Measurements from ENCODE around the gene ELN. TPM values are rescaled to one million over a fixed set of nuclear protein-coding genes. Genes with fewer than 3 reads are reported as not detected.

The ELN gene
- total RNA-seq, 4 donors from 2014 or later: 5.3 to 14.8 (median 6.9) TPM

DNA sequence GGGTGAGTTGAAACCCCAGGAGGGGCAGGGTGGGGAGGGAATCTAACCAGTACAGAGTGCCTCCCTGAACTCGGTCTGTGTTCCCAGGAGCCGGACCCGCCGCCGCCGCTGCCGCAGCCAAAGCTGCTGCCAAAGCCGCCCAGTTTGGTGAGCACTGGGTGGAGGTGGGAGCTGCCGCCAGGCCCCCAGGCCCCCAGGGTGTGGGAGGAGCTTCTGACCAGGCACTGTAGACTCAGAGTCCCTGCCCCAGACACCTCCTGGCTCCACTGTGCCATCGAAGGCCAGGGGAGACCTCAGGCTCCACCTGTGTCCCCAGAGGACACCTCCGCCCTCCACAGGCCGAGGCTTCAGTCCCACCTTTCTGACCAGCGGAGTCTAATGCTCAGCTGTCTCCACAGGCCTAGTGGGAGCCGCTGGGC is 35.3 kb downstream of the ELN start:
- H3K27me3 ChIP-seq: no peaks in the 10 kb centered on the region
- no peak for TF ChIP-seq POLR2A (IDR thresholded peaks at IDR 0.05)
- TF ChIP-seq, protein P1, sequence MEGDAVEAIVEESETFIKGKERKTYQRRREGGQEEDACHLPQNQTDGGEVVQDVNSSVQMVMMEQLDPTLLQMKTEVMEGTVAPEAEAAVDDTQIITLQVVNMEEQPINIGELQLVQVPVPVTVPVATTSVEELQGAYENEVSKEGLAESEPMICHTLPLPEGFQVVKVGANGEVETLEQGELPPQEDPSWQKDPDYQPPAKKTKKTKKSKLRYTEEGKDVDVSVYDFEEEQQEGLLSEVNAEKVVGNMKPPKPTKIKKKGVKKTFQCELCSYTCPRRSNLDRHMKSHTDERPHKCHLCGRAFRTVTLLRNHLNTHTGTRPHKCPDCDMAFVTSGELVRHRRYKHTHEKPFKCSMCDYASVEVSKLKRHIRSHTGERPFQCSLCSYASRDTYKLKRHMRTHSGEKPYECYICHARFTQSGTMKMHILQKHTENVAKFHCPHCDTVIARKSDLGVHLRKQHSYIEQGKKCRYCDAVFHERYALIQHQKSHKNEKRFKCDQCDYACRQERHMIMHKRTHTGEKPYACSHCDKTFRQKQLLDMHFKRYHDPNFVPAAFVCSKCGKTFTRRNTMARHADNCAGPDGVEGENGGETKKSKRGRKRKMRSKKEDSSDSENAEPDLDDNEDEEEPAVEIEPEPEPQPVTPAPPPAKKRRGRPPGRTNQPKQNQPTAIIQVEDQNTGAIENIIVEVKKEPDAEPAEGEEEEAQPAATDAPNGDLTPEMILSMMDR (IDR thresholded peaks at IDR 0.05 in 4 of 5, conservative IDR thresholded peaks at IDR 0.05 in 1 of 5): no peak
- no peaks in the 10 kb centered on the region for H3K9me3 ChIP-seq
- in situ Hi-C loops (cut with MboI; ENCODE audit: low sequenced_read_pairs in 4 of 4): loop anchor here in 2 of 4 donors (10.0 to 25.0 kb wide), 2 partner anchors 324 to 342 kb away; no protein-coding TSS in a partner anchor
- no peak overlapping the region for H3K4me3 ChIP-seq
- H3K27ac ChIP-seq: no peak overlapping the region
- no peak for DNase-seq
- intact Hi-C loops (cut with DNase I; ENCODE audit: low total_unique reads): no loop called here
- H3K36me3 ChIP-seq: no peaks in the 10 kb centered on the region
- ATAC-seq: no peak
- H3K4me1 ChIP-seq: peaks cover 3 to 18% of the 10 kb centered on the region in 2 donors

DNA sequence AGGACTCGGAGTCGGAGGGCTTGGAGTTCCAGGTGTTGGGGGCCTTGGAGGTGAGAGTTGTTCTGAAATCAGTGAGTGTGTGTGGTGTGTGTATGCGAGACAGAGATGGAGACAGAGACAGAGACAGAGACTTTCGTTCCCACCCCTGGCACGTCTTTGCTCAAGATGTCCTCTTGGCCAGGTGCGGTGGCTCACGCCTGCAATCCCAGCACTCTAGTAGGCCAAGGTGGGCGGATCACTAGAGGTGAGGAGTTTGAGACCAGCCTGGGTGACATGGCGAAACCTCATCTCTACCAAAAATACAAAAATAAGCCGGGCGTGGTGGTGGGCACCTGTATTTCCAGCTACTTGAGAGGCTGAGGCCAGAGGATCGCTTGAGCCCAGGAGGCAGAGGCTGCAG is 35.7 kb downstream of the ELN start:
- H3K4me3 ChIP-seq: no peak overlapping the region
- peaks cover 3 to 18% of the 10 kb centered on the region in 2 donors for H3K4me1 ChIP-seq
- ATAC-seq: no peak
- no peaks in the 10 kb centered on the region for H3K9me3 ChIP-seq
- H3K36me3 ChIP-seq: no peaks in the 10 kb centered on the region
- in situ Hi-C loops (cut with MboI; ENCODE audit: low sequenced_read_pairs in 4 of 4) (loop anchor here in 2 of 4 donors (10.0 to 25.0 kb wide), 2 partner anchors 324 to 341 kb away; no protein-coding TSS in a partner anchor), intact Hi-C loops (cut with DNase I; ENCODE audit: low total_unique reads) (no loop called here)
- no peaks in the 10 kb centered on the region for H3K27me3 ChIP-seq
- no peak overlapping the region for H3K27ac ChIP-seq
- no peak for DNase-seq
- TF ChIP-seq, protein P1 (IDR thresholded peaks at IDR 0.05 in 4 of 5, conservative IDR thresholded peaks at IDR 0.05 in 1 of 5): no peak
- TF ChIP-seq POLR2A (IDR thresholded peaks at IDR 0.05): no peak

DNA sequence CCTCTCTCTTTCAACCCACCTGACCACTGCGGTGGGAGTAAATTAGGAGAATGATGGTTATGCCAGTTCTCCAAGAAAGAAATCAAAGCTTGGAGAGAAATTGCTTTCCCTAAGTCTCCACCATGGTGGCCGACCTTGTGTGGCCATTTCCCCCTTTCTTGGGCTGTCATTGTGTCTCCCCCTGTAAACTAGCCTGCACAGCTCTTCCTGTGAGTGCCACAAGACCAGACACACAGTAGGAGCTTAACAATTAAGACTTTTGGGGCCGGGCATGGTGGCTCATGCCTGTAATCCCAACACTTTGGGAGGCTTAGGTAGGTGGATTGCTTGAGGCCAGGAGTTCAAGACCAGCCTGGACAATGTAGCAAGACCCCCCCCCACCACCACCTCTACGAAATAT is 36.7 kb downstream of the ELN start:
- intact Hi-C loops (cut with DNase I; ENCODE audit: low total_unique reads): loop anchor here (5.0 kb wide), 2 partner anchors 118 to 143 kb away; no protein-coding TSS in a partner anchor
- no peak for TF ChIP-seq POLR2A (IDR thresholded peaks at IDR 0.05)
- TF ChIP-seq, protein P1 (IDR thresholded peaks at IDR 0.05 in 4 of 5, conservative IDR thresholded peaks at IDR 0.05 in 1 of 5): no peak
- H3K4me1 ChIP-seq: peaks cover 3 to 16% of the 10 kb centered on the region in 2 donors
- H3K9me3 ChIP-seq: no peaks in the 10 kb centered on the region
- ATAC-seq: no peak
- H3K36me3 ChIP-seq: no peaks in the 10 kb centered on the region
- no peak for DNase-seq
- H3K27me3 ChIP-seq: no peaks in the 10 kb centered on the region
- in situ Hi-C loops (cut with MboI; ENCODE audit: low sequenced_read_pairs in 4 of 4): loop anchor here (5.0 to 25.0 kb wide), 3 partner anchors 323 to 340 kb away; no protein-coding TSS in a partner anchor
- no peak overlapping the region for H3K4me3 ChIP-seq
- no peak overlapping the region for H3K27ac ChIP-seq

DNA sequence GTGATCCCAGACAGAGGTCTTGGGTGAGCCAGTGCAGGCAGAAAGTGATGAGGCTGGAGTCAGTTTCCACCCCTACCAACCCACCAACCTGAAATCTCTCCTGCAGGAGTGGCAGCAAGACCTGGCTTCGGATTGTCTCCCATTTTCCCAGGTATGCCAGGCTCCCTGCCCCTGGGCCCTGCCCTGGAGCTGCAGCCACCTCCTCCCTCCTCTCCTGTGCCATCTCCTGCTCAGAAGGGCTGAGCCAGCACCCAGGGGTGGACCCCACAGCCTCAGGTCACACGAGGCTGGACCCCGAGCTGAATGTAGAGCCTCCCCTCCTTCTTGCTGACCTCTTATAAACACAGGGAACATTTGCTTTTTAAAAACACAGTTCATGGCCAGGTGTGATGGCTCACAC is 38.7 kb downstream of the ELN start:
- Histone ChIP-seq H3K4me3 (no peak overlapping the region), H3K27me3 (no peaks in the 10 kb centered on the region), H3K9me3 (no peaks in the 10 kb centered on the region), H3K4me1 (peaks cover 0 to 8% of the 10 kb centered on the region in 2 donors), H3K27ac (no peak overlapping the region), H3K36me3 (no peaks in the 10 kb centered on the region)
- DNase-seq: no peak
- ATAC-seq: no peak
- intact Hi-C loops (cut with DNase I; ENCODE audit: low total_unique reads): loop anchor here (5.0 kb wide), 2 partner anchors 116 to 141 kb away; no protein-coding TSS in a partner anchor
- in situ Hi-C loops (cut with MboI; ENCODE audit: low sequenced_read_pairs in 4 of 4): loop anchor here (5.0 to 25.0 kb wide), 3 partner anchors 321 to 338 kb away; no protein-coding TSS in a partner anchor
- TF ChIP-seq POLR2A (IDR thresholded peaks at IDR 0.05): no peak
- TF ChIP-seq, protein P1 (IDR thresholded peaks at IDR 0.05 in 4 of 5, conservative IDR thresholded peaks at IDR 0.05 in 1 of 5): no peak
